H7 (cell line): ENCODE results near the gene KRT26. TPM values are rescaled to one million over a fixed set of nuclear protein-coding genes. Genes with fewer than 3 reads are reported as not detected.

Experiments used
- DNase-seq: peaks from one replicate; pipeline ENCODE4 v3.0.0; 2012
- H3K27me3 ChIP-seq: 2 replicates; pipeline ENCODE4 v1.6.0; 2011; ENCODE audit warnings: mild to moderate bottlenecking, low read length; ENCODE audit not compliant: control insufficient read depth, insufficient read depth
- H3K36me3 ChIP-seq: replicated peaks from 2 replicates; pipeline ENCODE4 v1.5.1; 2011; ENCODE audit warnings: low read length; ENCODE audit not compliant: control insufficient read depth, insufficient read depth
- H3K4me3 ChIP-seq: 2 replicates; pipeline ENCODE4 v1.5.1; 2011; ENCODE audit warnings: low read depth, mild to moderate bottlenecking, control low read depth, low read length, moderate library complexity; ENCODE audit not compliant: insufficient read depth
- total RNA-seq: library from RNA; depleted of rRNA; stranded (reverse); fragments of >200 nt; shearing (Covaris generic); gene quantifications from 2 replicates; pipeline ENCODE4 v1.2.3, GENCODE V29; 2014; rRNA removed

Gene KRT26
- total RNA-seq, 1 experiment from 2014 or later, result not detected

DNA sequence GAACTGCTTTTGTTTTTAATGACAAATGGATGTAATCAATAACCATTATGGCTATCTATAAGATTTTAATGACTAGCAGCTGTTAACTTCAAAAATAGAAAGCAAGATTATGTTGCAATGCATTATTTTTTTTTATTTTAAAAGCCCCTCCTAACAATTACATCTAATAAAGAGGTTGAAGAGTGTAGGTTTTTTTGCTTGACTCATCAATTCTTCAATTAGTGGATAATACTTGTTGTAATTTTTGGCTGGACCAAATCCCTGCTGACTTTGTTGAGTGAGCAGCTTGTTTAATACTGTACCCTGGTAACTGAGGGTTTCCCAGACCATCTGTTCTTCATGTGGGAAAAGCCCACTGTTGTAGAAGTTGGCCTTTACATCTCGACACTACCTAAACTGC is 41.0 kb downstream of the KRT26 start:
- no peak for DNase-seq
- no peak overlapping the region for H3K4me3 ChIP-seq
- no peaks in the 10 kb centered on the region for H3K27me3 ChIP-seq
- H3K36me3 ChIP-seq, result no peaks in the 10 kb centered on the region

DNA sequence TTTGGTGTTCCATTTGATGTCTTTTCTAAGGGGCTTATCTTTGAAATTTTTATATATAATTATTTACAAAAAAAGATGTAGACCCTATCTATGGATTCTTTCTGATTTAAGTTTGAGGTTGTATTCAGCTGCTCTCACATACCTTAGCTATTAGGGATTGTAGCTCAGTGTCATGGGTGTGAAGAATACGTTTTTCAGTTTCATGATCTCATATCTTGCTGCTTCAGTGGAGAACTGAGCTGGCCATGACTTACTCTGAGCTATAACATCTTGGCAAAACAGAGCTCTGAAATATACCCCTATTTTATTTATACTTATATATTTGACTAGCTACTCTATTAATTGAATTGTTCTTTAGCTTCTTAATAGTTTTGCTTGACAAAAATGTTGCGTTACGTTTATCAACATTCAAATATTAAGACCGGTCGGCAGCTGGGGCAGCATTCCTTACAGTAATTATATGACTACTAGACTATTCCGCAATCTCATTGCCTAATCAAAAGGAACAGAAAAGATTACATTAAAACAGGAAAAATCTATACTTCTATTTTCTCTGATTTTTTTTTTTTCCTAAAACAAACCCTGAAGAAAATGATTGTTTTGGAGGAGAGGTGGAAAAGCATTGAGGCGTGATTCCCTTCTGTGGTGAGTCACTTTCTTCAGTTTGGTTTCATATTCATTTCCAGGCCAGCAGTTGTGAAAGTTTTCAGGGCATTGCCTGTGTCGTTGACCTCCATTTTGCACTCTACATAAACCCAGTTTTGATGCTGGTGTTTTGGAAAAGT is 44.4 kb downstream of the KRT26 start:
- no peak for DNase-seq
- H3K27me3 ChIP-seq, result no peaks in the 10 kb centered on the region
- no peak overlapping the region for H3K4me3 ChIP-seq

DNA sequence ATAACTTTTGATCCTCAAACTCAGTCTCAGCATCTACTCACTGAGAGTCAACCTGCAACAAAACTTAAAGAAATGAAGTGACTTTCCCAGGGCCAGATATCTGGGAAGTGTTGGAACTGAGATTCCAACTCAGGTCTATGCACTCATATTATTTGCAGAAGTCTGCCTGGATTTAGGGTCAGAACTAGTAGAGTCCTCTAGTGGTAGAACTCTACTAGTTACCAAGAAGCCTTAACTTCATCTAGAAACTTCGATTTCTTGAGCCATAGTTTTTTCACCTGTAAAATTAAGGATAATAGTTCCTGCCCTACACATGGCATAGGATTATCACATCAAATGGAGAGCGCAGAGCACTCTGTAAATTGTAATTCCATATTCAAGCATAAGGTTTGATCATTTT is 45.1 kb downstream of the KRT26 start:
- Histone ChIP-seq H3K4me3 (no peak overlapping the region), H3K27me3 (no peaks in the 10 kb centered on the region), H3K36me3 (no peaks in the 10 kb centered on the region)
- peak; percentile 39 for DNase-seq

More for the DNA sequence above, 44.4 kb downstream of the KRT26 start:
- no peaks in the 10 kb centered on the region for H3K36me3 ChIP-seq

DNA sequence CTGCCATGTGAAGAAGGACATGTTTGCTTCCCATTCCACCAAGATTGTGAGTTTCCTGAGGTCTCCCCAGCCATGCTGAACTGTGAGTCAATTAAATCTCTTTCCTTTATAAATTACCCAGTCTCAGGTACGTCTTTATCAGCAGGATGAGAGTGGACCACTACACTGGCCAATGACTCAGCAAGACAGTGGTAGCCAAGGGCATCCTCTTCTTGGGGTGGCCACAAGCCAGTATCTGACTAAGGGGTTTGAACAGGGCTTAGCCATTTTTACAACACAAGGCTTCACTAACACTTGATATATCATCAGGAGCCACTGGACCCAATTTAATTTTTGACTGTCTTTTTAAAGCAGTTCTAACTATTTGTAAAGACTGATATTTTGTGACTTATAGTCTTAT is 47.3 kb downstream of the KRT26 start:
- H3K4me3 ChIP-seq, result no peak overlapping the region
- H3K36me3 ChIP-seq, result no peaks in the 10 kb centered on the region
- no peaks in the 10 kb centered on the region for H3K27me3 ChIP-seq
- DNase-seq, result no peak

DNA sequence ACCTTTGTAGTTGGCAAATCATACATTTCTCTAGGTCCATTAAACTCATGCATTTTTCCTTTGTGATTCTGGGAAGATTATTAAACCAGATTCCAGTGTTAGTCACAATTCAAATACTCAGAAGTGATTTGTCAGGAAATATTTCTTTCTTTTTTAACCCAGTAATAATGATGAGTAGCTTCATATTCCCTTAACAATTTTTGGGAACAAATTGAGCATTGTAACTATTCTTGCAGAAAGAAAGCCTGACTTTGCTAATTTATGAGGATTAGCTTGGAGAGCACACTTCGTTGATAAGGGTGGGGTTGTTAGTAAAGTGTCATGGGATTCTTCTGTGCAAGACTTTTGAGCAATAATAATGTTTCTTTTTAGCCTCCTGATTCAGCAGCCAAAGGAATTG is 49.8 kb downstream of the KRT26 start:
- H3K36me3 ChIP-seq, result no peaks in the 10 kb centered on the region
- no peak for DNase-seq
- no peak overlapping the region for H3K4me3 ChIP-seq
- no peaks in the 10 kb centered on the region for H3K27me3 ChIP-seq

DNA sequence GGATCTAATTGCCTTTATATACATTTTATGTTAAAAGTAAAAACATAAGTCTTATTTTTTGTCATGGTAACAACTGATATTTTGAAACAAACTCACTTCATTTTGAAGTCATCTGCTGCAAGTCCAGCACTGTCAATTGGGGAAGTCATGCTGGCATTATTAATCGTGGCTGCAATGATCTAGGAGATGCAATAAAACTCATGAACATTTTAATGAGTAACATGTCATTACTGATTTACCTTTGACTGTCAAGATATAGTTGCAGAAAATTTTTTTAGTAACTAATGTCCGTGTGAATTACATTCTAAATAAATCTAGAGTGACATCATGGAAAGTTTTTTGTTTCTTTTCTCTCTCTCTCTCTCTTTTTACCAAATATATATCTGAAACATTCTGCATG is 51.1 kb downstream of the KRT26 start:
- H3K36me3 ChIP-seq, result no peaks in the 10 kb centered on the region
- no peak overlapping the region for H3K4me3 ChIP-seq
- DNase-seq, result no peak
- H3K27me3 ChIP-seq, result no peaks in the 10 kb centered on the region

DNA sequence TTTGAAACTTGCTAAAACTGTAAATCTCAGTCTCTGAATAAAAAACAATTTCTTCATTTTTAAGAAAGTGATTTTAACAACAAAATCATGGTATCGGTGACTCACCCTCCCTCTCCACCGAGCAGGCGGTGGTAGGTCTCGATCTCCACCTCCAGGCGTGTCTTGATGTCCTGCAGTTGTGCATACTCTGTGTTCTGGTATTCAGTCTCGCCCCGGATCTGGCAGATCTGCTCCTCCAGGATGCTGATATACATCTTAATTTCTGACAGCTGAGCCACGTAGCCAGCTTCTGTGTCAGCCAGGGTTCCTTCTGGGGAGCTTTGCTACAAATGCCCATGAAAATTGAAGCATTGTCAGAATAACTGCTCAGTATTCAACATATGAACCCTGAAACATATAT is 53.1 kb downstream of the KRT26 start:
- DNase-seq, result no peak
- no peaks in the 10 kb centered on the region for H3K27me3 ChIP-seq
- H3K4me3 ChIP-seq, result no peak overlapping the region
- no peaks in the 10 kb centered on the region for H3K36me3 ChIP-seq

DNA sequence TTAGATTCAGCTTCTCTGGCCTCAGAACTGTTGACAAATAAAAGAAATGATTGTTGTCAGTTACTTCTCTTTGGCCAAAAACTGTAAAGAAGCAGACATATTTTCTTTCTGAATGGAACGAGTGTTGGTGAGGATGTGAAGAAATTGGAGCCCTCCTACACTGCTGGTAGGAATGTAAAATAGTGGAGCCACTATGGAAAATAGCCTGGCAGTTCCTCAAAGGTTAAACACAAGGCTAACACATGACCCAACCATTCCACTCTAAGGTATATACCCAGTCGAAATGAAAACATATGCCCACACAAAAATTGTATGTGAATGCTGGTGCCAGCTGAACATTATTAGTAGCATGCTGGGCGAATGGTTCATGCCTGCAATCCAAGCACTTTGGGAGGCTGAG is 54.2 kb downstream of the KRT26 start:
- Histone ChIP-seq H3K27me3 (no peaks in the 10 kb centered on the region), H3K4me3 (no peak overlapping the region), H3K36me3 (no peaks in the 10 kb centered on the region)
- no peak for DNase-seq

Other genes with a start within 250 kb of the KRT26 start
- 1.1 TPM in 1 of 2 replicates, not detected in the other for gene CCR7, start 206.7 kb downstream of the KRT26 start, total RNA-seq
- gene SMARCE1, start 124.4 kb downstream of the KRT26 start, total RNA-seq, result 75.1 and 99.9 TPM in 2 replicates
- 0.07 and 0.26 TPM in 2 replicates for gene KRT222, start 107.0 kb downstream of the KRT26 start, total RNA-seq
- gene KRT24, start 68.4 kb downstream of the KRT26 start, total RNA-seq, result not detected in 2 replicates
- gene KRT25, start 16.9 kb downstream of the KRT26 start, total RNA-seq, result not detected in 2 replicates
- gene KRT27, start 10.3 kb upstream of the KRT26 start, total RNA-seq, result not detected in 2 replicates
- gene KRT28, start 27.8 kb upstream of the KRT26 start, total RNA-seq, result not detected in 2 replicates
- 2.4 and 5.4 TPM in 2 replicates for gene KRT10, start 50.4 kb upstream of the KRT26 start, total RNA-seq
- not detected in 2 replicates for gene KRT12, start 95.0 kb upstream of the KRT26 start, total RNA-seq
- not detected in 2 replicates for gene KRT20, start 113.0 kb upstream of the KRT26 start, total RNA-seq
- gene KRT23, start 165.4 kb upstream of the KRT26 start, total RNA-seq, result not detected in 2 replicates
- not detected in 2 replicates for gene KRT39, start 194.7 kb upstream of the KRT26 start, total RNA-seq
- not detected in 2 replicates for gene KRT40, start 212.1 kb upstream of the KRT26 start, total RNA-seq
- not detected in 2 replicates for gene KRTAP3-3, start 222.0 kb upstream of the KRT26 start, total RNA-seq
- not detected in 2 replicates for gene KRTAP3-2, start 227.7 kb upstream of the KRT26 start, total RNA-seq
- not detected in 2 replicates for gene KRTAP3-1, start 236.9 kb upstream of the KRT26 start, total RNA-seq